ENCODE data around the gene GAL. TPM values are rescaled to one million over a fixed set of nuclear protein-coding genes. Genes with fewer than 3 reads are reported as not detected.

Gene GAL
- total RNA-seq, 1 experiment from 2014 or later: 65.2 TPM

- Histone ChIP-seq H3K4me2 (ENCODE audit: insufficient read depth, insufficient read length, low read length) (no peak overlapping the region), H4K20me1 (ENCODE audit: control insufficient read depth, insufficient read depth, insufficient read length) (no peaks in the 10 kb centered on the region), H3K56ac (ENCODE audit: insufficient read length, low read depth, low read length) (no peak overlapping the region), H3K27ac (ENCODE audit: insufficient read length, low read depth, low read length) (no peak overlapping the region), H4K5ac (ENCODE audit: insufficient read length, low read depth, low read length) (no peak overlapping the region), H3K4me1 (ENCODE audit: insufficient read depth, low read length) (no peaks in the 10 kb centered on the region), H2BK20ac (ENCODE audit: low read depth, low read length, poor library complexity, severe bottlenecking) (no peak overlapping the region), H2AFZ (ENCODE audit: low read length) (no peak overlapping the region), H3K27me3 (ENCODE audit: insufficient read depth, low read length) (no peaks in the 10 kb centered on the region), H3K9me3 (ENCODE audit: control insufficient read depth, low read depth, low read length) (no peaks in the 10 kb centered on the region), H3K23ac (ENCODE audit: insufficient read length, low read depth, low read length) (no peak overlapping the region), H3T11ph (ENCODE audit: low read length) (no peak overlapping the region), H3K18ac (ENCODE audit: insufficient read length, low read depth, low read length) (no peak overlapping the region), H3K79me2 (ENCODE audit: insufficient read depth, low read length) (no peaks in the 10 kb centered on the region), H2BK12ac (ENCODE audit: insufficient read length, low read depth, low read length) (no peak overlapping the region), H2AK5ac (ENCODE audit: insufficient read length, low read length) (no peak overlapping the region), H2BK15ac (ENCODE audit: low read depth, low read length) (no peak overlapping the region), H3K14ac (ENCODE audit: insufficient read depth, low read length) (no peak overlapping the region), H3K4ac (ENCODE audit: low read depth, low read length) (no peak overlapping the region), H4K91ac (ENCODE audit: insufficient read length, low read depth, low read length) (no peak overlapping the region), H3K23me2 (ENCODE audit: insufficient read length, low read depth, low read length, poor library complexity, severe bottlenecking) (no peaks in the 10 kb centered on the region), H2BK5ac (ENCODE audit: insufficient read length, low read length) (no peak overlapping the region), H3K9ac (ENCODE audit: extremely low read depth, insufficient read length, low read length) (no peak overlapping the region), H3K79me1 (ENCODE audit: insufficient read depth, low read depth, low read length, poor library complexity, severe bottlenecking) (no peaks in the 10 kb centered on the region), H4K8ac (replicated peaks; ENCODE audit: insufficient read length, low read depth, low read length) (no peak overlapping the region), H2BK120ac (ENCODE audit: low read depth, low read length, poor library complexity, severe bottlenecking) (no peak overlapping the region)
- Mint-ChIP-seq H3K36me3 (ENCODE audit: insufficient read depth in 1 of 3, low read depth in 3 of 3) (peaks cover 0 to 6% (median 0%) of the 10 kb centered on the region in 3 experiments; a peak in 1 of 7 replicates), H3K4me3 (no peak overlapping the region), H3K27me3 (ENCODE audit: low read depth) (no peaks in the 10 kb centered on the region; the same call in 1 of the 2 replicates), H3K4me1 (0 out of 4 replicates have a peak, but pooled peaks cover 0 to 2% of the 10 kb centered on the region in 2 experiments), H3K9me3 (peaks cover 2 to 10% of the 10 kb centered on the region in 2 experiments), H3K27ac (no peak overlapping the region)
- DNase-seq: no peak
- TF ChIP-seq CTCF (conservative IDR thresholded peaks at IDR 0.05): no peak
- WGBS (ENCODE audit: extremely low coverage, insufficient read length, low lambda C conversion rate): no CpG with 5 or more reads among the region's 8 CpGs
Observed at GRCh38 chr11:68655806-68656205, 28.5 kb upstream of the GAL start.
